ENCODE data around the gene SLC6A17. TPM values are rescaled to one million over a fixed set of nuclear protein-coding genes. Genes with fewer than 3 reads are reported as not detected.

Gene SLC6A17
- total RNA-seq = 0.26 TPM in 1 of 2 replicates, not detected in the other

DNA sequence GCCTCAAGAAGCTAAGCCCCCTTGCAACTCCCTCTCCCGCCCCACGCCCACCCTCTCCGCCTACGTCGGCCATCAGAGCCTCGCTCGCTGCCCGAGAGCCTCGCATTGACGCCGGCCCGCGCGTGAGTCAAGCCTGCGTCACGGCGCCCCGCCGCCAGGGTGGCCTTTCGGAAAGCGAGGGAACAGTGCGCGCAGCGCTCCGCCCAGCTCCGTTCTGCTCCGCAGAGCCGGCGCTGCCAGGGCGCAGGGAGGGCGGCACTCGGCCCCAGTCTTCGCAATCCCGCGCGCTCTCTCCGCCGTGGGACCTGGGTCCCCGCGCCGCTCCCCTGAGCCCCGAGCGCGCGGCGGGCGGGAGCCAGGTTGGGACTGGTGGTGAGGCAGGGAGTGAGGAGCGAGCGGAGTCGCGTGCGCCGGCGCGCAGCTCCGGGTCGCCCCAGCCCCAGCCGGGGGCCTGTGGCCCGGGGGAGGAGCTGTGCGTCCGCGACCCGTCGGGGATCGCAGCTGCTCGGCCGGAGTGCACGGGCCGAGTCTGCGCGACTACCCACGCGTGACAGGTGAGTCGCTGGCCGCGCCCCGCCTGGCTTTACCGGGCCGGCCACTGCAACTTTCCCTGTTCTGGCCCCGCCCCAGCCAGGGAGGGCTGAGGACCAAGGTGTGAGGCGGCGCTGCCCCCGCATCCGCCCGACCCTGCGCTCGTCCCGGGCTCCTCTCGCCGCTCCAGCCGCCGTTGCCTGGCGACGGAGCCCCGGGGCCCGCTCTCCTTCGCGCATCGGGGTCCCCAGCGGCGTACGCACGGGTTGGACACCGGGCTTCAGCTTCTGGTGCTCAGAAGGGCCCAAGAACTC lies at the start of gene SLC6A17:
Gene SLC6A17, plus strand, starts transcription at position 165 of the 845 bp plus-strand sequence. CDS start 16,436 bp downstream, outside the sequence.

DNA sequence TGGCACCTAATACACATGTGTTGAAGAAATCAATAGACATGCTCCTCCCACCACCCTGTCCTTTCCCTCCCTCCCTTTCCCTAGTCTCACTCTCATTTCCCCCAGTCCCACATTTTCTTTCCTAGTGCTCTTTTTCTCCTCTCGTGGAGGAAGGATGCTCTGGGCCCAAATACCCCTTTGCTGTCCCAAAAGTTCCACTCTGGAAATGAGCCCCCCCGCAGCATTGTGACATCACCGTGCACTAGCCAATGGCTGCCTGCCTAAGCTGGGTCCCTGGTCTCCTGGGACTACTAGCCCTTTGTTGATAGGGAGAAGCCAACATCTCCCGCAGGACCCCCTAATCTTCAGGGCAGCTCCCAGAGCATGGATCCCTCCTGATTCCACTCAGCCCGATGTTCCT lies 38.2 kb upstream of the SLC6A17 start, which contains the start of gene UBL4B:
Gene UBL4B, plus strand, starts transcription at position 301 of the 400 bp plus-strand sequence. Its CDS starts 92 bp downstream, at position 393.

DNA sequence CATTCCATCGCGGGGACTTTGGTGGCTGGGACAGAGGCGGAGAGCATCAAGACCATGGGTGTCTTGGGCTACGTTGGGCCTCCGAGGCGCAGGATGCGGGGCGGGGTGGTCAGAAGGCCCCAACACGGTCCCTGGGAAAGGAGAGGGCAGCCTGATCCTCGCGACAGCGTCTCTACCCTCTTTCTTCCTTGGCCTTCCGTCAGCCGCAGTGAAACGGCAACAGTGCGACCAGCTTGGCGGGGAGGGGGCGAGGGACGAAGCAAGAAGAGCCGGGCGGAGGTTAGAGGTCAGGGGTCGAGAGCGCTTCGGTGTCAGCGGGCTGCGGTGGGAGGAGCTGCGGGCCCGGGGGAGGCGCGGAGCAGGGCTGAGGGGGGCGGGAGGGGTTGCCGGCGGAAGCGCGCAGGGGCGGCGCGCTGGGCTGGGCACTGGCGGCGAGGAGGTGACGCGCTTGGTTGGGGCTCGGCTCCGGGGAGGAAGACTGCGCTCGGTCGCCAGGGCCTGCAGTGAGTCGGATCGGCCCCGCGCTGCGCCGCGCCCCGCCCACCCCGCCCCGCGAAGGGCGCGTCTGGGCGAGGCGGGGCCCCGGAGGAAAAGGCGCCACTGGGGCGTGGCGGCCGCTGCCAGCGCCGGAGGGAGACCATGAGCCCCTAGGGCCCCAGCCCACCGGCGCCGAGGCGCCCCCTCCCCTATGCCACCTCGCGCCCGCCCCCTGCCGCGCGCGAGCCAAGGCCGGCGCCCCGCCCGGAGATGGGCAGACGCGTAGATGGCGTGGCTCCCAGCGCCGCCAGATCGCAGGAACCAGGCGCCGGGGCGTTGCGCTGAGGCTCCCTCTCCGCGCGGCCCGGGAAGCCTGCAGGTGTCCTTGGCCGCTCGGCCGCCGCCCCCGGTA lies 59.7 kb downstream of the SLC6A17 start, which contains the start of gene KCNC4:
Gene KCNC4, plus strand, starts transcription at position 600 of the 889 bp plus-strand sequence. CDS start 1,186 bp downstream, outside the sequence.

Other genes starting within 250 kb of the SLC6A17 start
- gene CSF1, start 239.6 kb upstream of the SLC6A17 start, total RNA-seq = 84.8 and 125 TPM in 2 replicates
- 31.7 and 39.0 TPM in 2 replicates for gene AHCYL1, start 165.7 kb upstream of the SLC6A17 start, total RNA-seq
- gene STRIP1, start 115.9 kb upstream of the SLC6A17 start, total RNA-seq = 27.7 and 28.0 TPM in 2 replicates
- not detected in 2 replicates for gene ALX3, start 79.8 kb upstream of the SLC6A17 start, total RNA-seq
- 0.51 TPM in 1 of 2 replicates, not detected in the other for gene UBL4B, start 38.1 kb upstream of the SLC6A17 start, total RNA-seq
- 2.3 TPM in 2 replicates for gene KCNC4, start 59.8 kb downstream of the SLC6A17 start, total RNA-seq
- 9.2 and 11.8 TPM in 2 replicates for gene RBM15, start 188.9 kb downstream of the SLC6A17 start, total RNA-seq
- 10.7 and 11.6 TPM in 2 replicates for gene SLC16A4, start 240.5 kb downstream of the SLC6A17 start, total RNA-seq